Uterus (tissue), 2 donors: ENCODE measurements around the gene PEAK1.

Experiments
- CTCF ChIP-seq, 4 experiments: fragments of 200-600 bp in 2 of 4; fragments of 450-650 bp in 2 of 4; sonication (generic) in 2 of 4; IDR thresholded peaks; one replicate each; pipeline ENCODE4 v1.5.1; 2016 to 2019; ENCODE audit warnings: antibody characterized with exemption in 4 of 4, mild to moderate bottlenecking in 2 of 4, moderate library complexity in 1 of 4
- POLR2A ChIP-seq, 2 donors: fragments of 450-650 bp; IDR thresholded peaks; one replicate each; pipeline ENCODE4 v1.6.1; 2016; ENCODE audit warnings: antibody characterized with exemption in 2 of 2, mild to moderate bottlenecking in 1 of 2, moderate library complexity in 1 of 2

GRCh38 chr15:77305953-77306352 lies 114.0 kb downstream of the PEAK1 start:
- TF ChIP-seq CTCF (IDR thresholded peaks at IDR 0.05) (no peak), POLR2A (IDR thresholded peaks at IDR 0.05) (no peak)
